ENCODE measurements around the gene PTPRR. TPM values are rescaled to one million over a fixed set of nuclear protein-coding genes. Genes with fewer than 3 reads are reported as not detected.

PTPRR gene
- total and polyA plus RNA-seq, 12 donors, result 0.20 to 1.7 (median 0.74) TPM

DNA sequence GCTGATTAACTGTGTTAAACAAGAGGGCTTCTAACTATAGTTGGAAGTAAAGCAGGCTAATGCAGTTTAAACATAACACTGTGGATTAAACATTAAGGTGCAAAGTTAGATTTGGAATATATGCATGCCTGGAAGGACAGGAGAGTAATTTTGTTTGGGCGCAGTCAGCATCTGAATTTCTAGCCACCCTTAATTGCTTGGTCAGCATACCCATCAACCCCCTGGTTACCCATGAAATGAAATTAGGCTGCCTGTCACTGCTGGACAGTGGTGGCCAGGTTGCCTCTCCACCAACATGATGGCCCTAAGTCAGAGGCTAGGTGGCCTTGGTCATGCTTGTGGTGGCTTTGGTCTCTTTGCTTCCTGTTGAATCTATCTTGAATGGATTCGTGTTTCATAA lies 253.3 kb downstream of the PTPRR start:
- H3K27me3 ChIP-seq, result no peaks in the 10 kb centered on the region
- H3K4me1 ChIP-seq, result peaks cover 0 to 14% (median 0%) of the 10 kb centered on the region in 9 donors
- WGBS, 2 donors, result 93 to 94% methylated on average over 2 of the region's 2 CpGs
- no peaks in the 10 kb centered on the region for H3K9me3 ChIP-seq
- no peak overlapping the region for H3K27ac ChIP-seq
- ATAC-seq, result no peak
- H3K36me3 ChIP-seq, result no peaks in the 10 kb centered on the region
- TF ChIP-seq, protein P1, sequence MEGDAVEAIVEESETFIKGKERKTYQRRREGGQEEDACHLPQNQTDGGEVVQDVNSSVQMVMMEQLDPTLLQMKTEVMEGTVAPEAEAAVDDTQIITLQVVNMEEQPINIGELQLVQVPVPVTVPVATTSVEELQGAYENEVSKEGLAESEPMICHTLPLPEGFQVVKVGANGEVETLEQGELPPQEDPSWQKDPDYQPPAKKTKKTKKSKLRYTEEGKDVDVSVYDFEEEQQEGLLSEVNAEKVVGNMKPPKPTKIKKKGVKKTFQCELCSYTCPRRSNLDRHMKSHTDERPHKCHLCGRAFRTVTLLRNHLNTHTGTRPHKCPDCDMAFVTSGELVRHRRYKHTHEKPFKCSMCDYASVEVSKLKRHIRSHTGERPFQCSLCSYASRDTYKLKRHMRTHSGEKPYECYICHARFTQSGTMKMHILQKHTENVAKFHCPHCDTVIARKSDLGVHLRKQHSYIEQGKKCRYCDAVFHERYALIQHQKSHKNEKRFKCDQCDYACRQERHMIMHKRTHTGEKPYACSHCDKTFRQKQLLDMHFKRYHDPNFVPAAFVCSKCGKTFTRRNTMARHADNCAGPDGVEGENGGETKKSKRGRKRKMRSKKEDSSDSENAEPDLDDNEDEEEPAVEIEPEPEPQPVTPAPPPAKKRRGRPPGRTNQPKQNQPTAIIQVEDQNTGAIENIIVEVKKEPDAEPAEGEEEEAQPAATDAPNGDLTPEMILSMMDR (IDR thresholded peaks at IDR 0.05), result no peak
- H3K4me3 ChIP-seq, result no peak overlapping the region
- intact Hi-C loops (cut with DNase I), result loop anchor here in 3 of 10 donors (10.0 kb wide), 2 partner anchors 52 to 62 kb away; no protein-coding TSS in a partner anchor
- no peak for DNase-seq

DNA sequence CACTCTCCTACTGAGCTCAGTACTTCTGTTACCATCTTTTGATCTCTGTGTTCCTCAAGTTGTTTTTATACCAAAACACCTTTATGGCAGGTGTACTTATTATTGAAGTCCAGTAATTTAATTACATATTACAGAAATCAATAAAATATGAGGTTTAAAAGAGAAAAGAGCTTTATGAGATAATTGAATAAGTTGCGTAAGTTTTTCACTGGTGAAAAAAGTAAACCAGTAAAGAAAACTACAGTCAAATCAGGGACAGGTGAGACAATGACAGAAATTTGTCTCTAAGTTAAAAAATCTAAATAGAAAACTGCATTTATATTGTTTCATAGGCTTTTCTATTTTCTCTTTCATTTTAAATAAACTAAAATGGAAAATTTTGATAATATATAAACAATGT lies 254.2 kb downstream of the PTPRR start:
- peaks cover 0 to 22% (median 8%) of the 10 kb centered on the region in 9 donors for H3K4me1 ChIP-seq
- H3K36me3 ChIP-seq, result no peaks in the 10 kb centered on the region
- no peaks in the 10 kb centered on the region for H3K27me3 ChIP-seq
- intact Hi-C loops (cut with DNase I), result loop anchor here in 3 of 10 donors (10.0 kb wide), 2 partner anchors 52 to 62 kb away; no protein-coding TSS in a partner anchor
- no peak overlapping the region for H3K4me3 ChIP-seq
- no peak for DNase-seq
- ATAC-seq, result no peak
- TF ChIP-seq, protein P1 (IDR thresholded peaks at IDR 0.05), result no peak
- H3K27ac ChIP-seq, result no peak overlapping the region
- H3K9me3 ChIP-seq, result no peaks in the 10 kb centered on the region
- WGBS, 2 donors, result 99 to 100% methylated on average over 1 of the region's 1 CpG

DNA sequence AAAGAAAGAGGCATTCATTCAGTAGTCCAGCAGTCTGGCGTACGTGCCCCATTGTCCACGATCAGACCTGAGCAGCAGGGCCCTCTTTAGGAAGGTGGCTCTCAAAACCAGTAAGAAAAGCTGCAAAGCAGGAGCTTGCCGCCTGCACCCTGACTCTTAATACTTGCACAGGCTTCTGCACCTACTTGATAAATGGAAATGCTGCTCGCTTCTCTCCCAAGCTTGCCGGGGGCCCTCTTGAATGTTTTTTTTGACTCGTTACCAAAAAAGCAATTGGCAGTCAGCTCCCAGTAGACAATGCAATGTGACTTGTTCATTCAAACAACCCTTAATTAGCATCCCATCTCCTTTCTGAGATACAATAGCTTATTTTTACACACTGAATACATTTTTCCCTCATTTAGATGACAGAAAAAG lies 256.1 kb downstream of the PTPRR start:
- Histone ChIP-seq H3K4me1 (peaks cover 0 to 35% (median 14%) of the 10 kb centered on the region in 9 donors), H3K9me3 (no peaks in the 10 kb centered on the region), H3K27ac (peak overlapping the region in 9 of 10 donors; percentile 3 to 62 (median 18)), H3K4me3 (peak overlapping the region in 8 of 10 donors; percentile 2 to 42 (median 24)), H3K36me3 (no peaks in the 10 kb centered on the region), H3K27me3 (no peaks in the 10 kb centered on the region)
- ATAC-seq (peak in 7 of 8 donors; percentile 13 to 68 (median 50)), DNase-seq (no peak)
- intact Hi-C loops (cut with DNase I), result loop anchor here in 3 of 10 donors (10.0 kb wide), 2 partner anchors 50 to 60 kb away; no protein-coding TSS in a partner anchor
- 36 to 37% methylated on average over 7 of the region's 7 CpGs for WGBS, 2 donors
- TF ChIP-seq, protein P1 (IDR thresholded peaks at IDR 0.05), result peak in 1 of 9 donors; percentile 22

DNA sequence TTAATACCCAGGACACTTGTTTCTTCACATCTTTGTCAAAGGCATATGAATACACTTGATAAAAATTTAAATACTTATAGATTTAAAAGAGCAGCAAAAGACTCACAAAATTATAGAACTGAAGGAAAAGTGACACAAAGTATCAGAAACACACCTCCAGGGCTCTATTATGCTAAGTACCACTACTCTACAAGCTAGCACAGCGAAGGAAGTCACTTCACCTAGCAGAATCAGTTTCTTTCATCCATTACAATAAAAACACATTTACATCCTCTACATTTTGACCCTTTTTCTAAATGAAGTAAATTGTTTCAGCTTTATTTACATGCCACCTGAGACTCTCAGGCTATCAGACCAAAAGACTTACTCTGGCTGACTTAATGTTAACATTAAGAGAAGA lies 256.7 kb downstream of the PTPRR start:
- H3K9me3 ChIP-seq, result no peaks in the 10 kb centered on the region
- intact Hi-C loops (cut with DNase I), result loop anchor here in 3 of 10 donors (10.0 kb wide), 2 partner anchors 49 to 59 kb away; no protein-coding TSS in a partner anchor
- H3K36me3 ChIP-seq, result no peaks in the 10 kb centered on the region
- 73 to 88% methylated on average over 1 of the region's 1 CpG for WGBS, 2 donors
- no peaks in the 10 kb centered on the region for H3K27me3 ChIP-seq
- H3K4me1 ChIP-seq, result peaks cover 0 to 35% (median 14%) of the 10 kb centered on the region in 9 donors
- no peak for DNase-seq
- H3K27ac ChIP-seq, result peak overlapping the region in 9 of 10 donors; percentile 3 to 62 (median 18)
- TF ChIP-seq, protein P1 (IDR thresholded peaks at IDR 0.05), result no peak
- ATAC-seq, result peak in 1 of 8 donors; percentile 50
- H3K4me3 ChIP-seq, result peak overlapping the region in 8 of 10 donors; percentile 2 to 42 (median 24)

Measured in heart right ventricle (tissue), 16 donors.